CD14-positive monocyte (primary cell): ENCODE data around the gene DMRTA2. TPM values are rescaled to one million over a fixed set of nuclear protein-coding genes. Genes with fewer than 3 reads are reported as not detected.

Source experiments
- DNase-seq, 3 donors: peaks; one replicate each; pipeline ENCODE4 v3.0.0-alpha.2; 2011 to 2022
- H2AFZ ChIP-seq: 2 replicates; pipeline ENCODE4 v1.6.0; 2012; ENCODE audit warnings: mild to moderate bottlenecking, low read depth, low read length, inconsistent platforms; ENCODE audit not compliant: insufficient read depth, poor library complexity, severe bottlenecking
- H3K27ac ChIP-seq, 2 donors: 1 replicate in 1 of 2; 2 replicates in 1 of 2; pipeline ENCODE4 v1.5.1; 2012 to 2013; ENCODE audit warnings: low read length in 2 of 2, control low read depth in 1 of 2, inconsistent platforms in 1 of 2, low read depth in 1 of 2, mild to moderate bottlenecking in 1 of 2
- H3K27me3 ChIP-seq, 2 donors: one replicate each; pipeline versions ENCODE4 v1.6.0 to v1.6.1; 2011 to 2013; ENCODE audit warnings: low read length in 2 of 2; ENCODE audit not compliant: control insufficient read depth in 2 of 2, insufficient read depth in 2 of 2
- H3K36me3 ChIP-seq, 2 donors: replicated peaks in 1 of 2; 1 replicate in 1 of 2; 2 replicates in 1 of 2; pipeline versions ENCODE4 v1.5.1 to v1.6.1; 2012 to 2013; ENCODE audit warnings: low read length in 2 of 2, control low read depth in 1 of 2, inconsistent platforms in 1 of 2, mild to moderate bottlenecking in 1 of 2; ENCODE audit not compliant: insufficient read depth in 2 of 2, control insufficient read depth in 1 of 2
- H3K4me1 ChIP-seq, 2 donors: 1 replicate in 1 of 2; 2 replicates in 1 of 2; pipeline versions ENCODE4 v1.5.1 to v1.6.1; 2012 to 2013; ENCODE audit warnings: low read length in 2 of 2, control low read depth in 1 of 2, inconsistent platforms in 1 of 2, mild to moderate bottlenecking in 1 of 2, moderate library complexity in 1 of 2; ENCODE audit not compliant: insufficient read depth in 2 of 2, control insufficient read depth in 1 of 2
- H3K4me2 ChIP-seq: replicated peaks from 2 replicates; pipeline ENCODE3; 2012; ENCODE audit warnings: low read length, moderate library complexity, mild to moderate bottlenecking; ENCODE audit not compliant: poor library complexity, severe bottlenecking; ENCODE audit errors: extremely low read depth
- H3K4me3 ChIP-seq, 3 experiments: fragments of 200-600 bp in 1 of 3; sonication (generic) in 1 of 3; replicated peaks in 1 of 3; 1 replicate in 2 of 3; 2 replicates in 1 of 3; pipeline ENCODE4 v1.5.1; 2011 to 2013; ENCODE audit warnings: low read length in 3 of 3, mild to moderate bottlenecking in 3 of 3, control low read depth in 2 of 3, low read depth in 2 of 3, inconsistent platforms in 1 of 3, moderate library complexity in 1 of 3
- H3K79me2 ChIP-seq: 2 replicates; pipeline ENCODE4 v1.6.0; 2012; ENCODE audit warnings: mild to moderate bottlenecking, control low read depth, inconsistent platforms, low read length, moderate library complexity; ENCODE audit not compliant: insufficient read depth
- H3K9ac ChIP-seq: 2 replicates; pipeline ENCODE4 v1.6.0; 2017; ENCODE audit warnings: low read length, mild to moderate bottlenecking; ENCODE audit not compliant: insufficient read depth, poor library complexity, severe bottlenecking
- H3K9me3 ChIP-seq, 2 donors: replicated peaks in 1 of 2; 1 replicate in 1 of 2; 2 replicates in 1 of 2; pipeline versions ENCODE4 v1.5.1 to v1.6.1; 2012 to 2013; ENCODE audit warnings: low read length in 2 of 2, control low read depth in 1 of 2; ENCODE audit not compliant: control insufficient read depth in 1 of 2, insufficient read depth in 1 of 2
- H4K20me1 ChIP-seq: 2 replicates; pipeline ENCODE4 v1.6.0; 2012; ENCODE audit warnings: mild to moderate bottlenecking, low read length, control low read depth, moderate library complexity; ENCODE audit not compliant: insufficient read depth
- H3K27ac Mint-ChIP-seq, 7 donors: one replicate each; pipeline ENCODE4 v1.8.0; 2020; ENCODE audit warnings: mild to moderate bottlenecking in 7 of 7, mixed read lengths in 7 of 7, moderate library complexity in 6 of 7, inconsistent platforms in 2 of 7
- H3K27me3 Mint-ChIP-seq, 3 donors: one replicate each; pipeline ENCODE4 v1.8.0; 2021 to 2022; ENCODE audit warnings: low read depth in 3 of 3, mild to moderate bottlenecking in 3 of 3, mixed read lengths in 3 of 3, moderate library complexity in 3 of 3, inconsistent platforms in 1 of 3
- H3K36me3 Mint-ChIP-seq, 2 donors: one replicate each; pipeline ENCODE4 v1.8.0; 2020; ENCODE audit warnings: mixed read lengths in 2 of 2, inconsistent platforms in 1 of 2, mild to moderate bottlenecking in 1 of 2
- H3K4me1 Mint-ChIP-seq: one replicate; pipeline ENCODE4 v1.8.0; 2020; ENCODE audit warnings: mild to moderate bottlenecking, mixed read lengths
- H3K4me3 Mint-ChIP-seq, 2 donors: one replicate each; pipeline ENCODE4 v1.8.0; 2020; ENCODE audit warnings: mild to moderate bottlenecking in 2 of 2, mixed read lengths in 2 of 2, moderate library complexity in 1 of 2
- H3K9me3 Mint-ChIP-seq, 7 donors: one replicate each; pipeline ENCODE4 v1.8.0; 2020 to 2022; ENCODE audit warnings: mixed read lengths in 7 of 7, mild to moderate bottlenecking in 6 of 7, moderate library complexity in 6 of 7, inconsistent platforms in 2 of 7
- WGBS: methylation state at CpG from one replicate; pipeline ENCODE4 v1.1.5; 2013; ENCODE audit warnings: missing lambda C conversion rate; ENCODE audit not compliant: insufficient coverage; 5-methylcytosine and 5-hydroxymethylcytosine counted together
- intact Hi-C, 2 donors: fragments of 100-400 bp; cut with micrococcal nuclease; formaldehyde crosslinking; loops; one replicate each; pipeline versions ENCODE4 v1.15.0 to v1.15.1; 2023
- polyA plus RNA-seq, 3 donors: library from polyadenylated mRNA; depleted of rRNA in 1 of 3; unstranded in 2 of 3; stranded (reverse) in 1 of 3; fragments of 300-500 nt in 2 of 3; fragments of >200 nt in 1 of 3; fragmentation: Illumina TruSeq in 2 of 3; gene quantifications; 1 replicate in 2 of 3; 2 replicates in 1 of 3; pipeline ENCODE4 v1.2.3, GENCODE V29; 2012 to 2021
- TF ChIP-seq, protein P1 (sequence below): fragments of 200-600 bp; IDR thresholded peaks from one replicate; pipeline ENCODE4 v1.8.0; 2022; ENCODE audit warnings: antibody characterized with exemption, mild to moderate bottlenecking

DMRTA2 gene
- polyA plus RNA-seq, 3 donors = not detected

- H3K27me3 Mint-ChIP-seq = peaks cover 90 to 97% (median 93%) of the 10 kb centered on the region in 3 donors
- H3K27ac ChIP-seq = no peak overlapping the region
- H3K4me3 Mint-ChIP-seq = peak overlapping the region in 1 of 2 donors; percentile 81
- peak overlapping the region in 2 of 7 donors; percentile 42 to 62 for H3K27ac Mint-ChIP-seq
- peaks cover 40% of the 10 kb centered on the region for H3K4me1 Mint-ChIP-seq
- peaks cover 11 to 21% of the 10 kb centered on the region in 2 donors for H3K4me1 ChIP-seq
- TF ChIP-seq, protein P1, sequence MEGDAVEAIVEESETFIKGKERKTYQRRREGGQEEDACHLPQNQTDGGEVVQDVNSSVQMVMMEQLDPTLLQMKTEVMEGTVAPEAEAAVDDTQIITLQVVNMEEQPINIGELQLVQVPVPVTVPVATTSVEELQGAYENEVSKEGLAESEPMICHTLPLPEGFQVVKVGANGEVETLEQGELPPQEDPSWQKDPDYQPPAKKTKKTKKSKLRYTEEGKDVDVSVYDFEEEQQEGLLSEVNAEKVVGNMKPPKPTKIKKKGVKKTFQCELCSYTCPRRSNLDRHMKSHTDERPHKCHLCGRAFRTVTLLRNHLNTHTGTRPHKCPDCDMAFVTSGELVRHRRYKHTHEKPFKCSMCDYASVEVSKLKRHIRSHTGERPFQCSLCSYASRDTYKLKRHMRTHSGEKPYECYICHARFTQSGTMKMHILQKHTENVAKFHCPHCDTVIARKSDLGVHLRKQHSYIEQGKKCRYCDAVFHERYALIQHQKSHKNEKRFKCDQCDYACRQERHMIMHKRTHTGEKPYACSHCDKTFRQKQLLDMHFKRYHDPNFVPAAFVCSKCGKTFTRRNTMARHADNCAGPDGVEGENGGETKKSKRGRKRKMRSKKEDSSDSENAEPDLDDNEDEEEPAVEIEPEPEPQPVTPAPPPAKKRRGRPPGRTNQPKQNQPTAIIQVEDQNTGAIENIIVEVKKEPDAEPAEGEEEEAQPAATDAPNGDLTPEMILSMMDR = no peak
- H2AFZ ChIP-seq = no peak overlapping the region
- no peaks in the 10 kb centered on the region for H3K79me2 ChIP-seq
- no peak overlapping the region for H3K4me3 ChIP-seq
- DNase-seq = no peak
- H3K9ac ChIP-seq = no peak overlapping the region
- no peak overlapping the region for H3K4me2 ChIP-seq
- WGBS = 5% methylated on average over 51 of the region's 60 CpGs
- H3K36me3 ChIP-seq = no peaks in the 10 kb centered on the region
- no peaks in the 10 kb centered on the region for H4K20me1 ChIP-seq
- H3K9me3 ChIP-seq = peaks cover 0 to 60% of the 10 kb centered on the region in 2 donors
- H3K27me3 ChIP-seq = peaks cover 87 to 95% of the 10 kb centered on the region in 2 donors
- peaks cover 0 to 34% (median 17%) of the 10 kb centered on the region in 7 donors for H3K9me3 Mint-ChIP-seq
- intact Hi-C loops = no loop called here
- peaks cover 7% of the 10 kb centered on the region in 2 donors for H3K36me3 Mint-ChIP-seq
Observed at GRCh38 chr1:50419192-50419906, 3.9 kb downstream of the DMRTA2 start.

GRCh38 chr1:50418600-50419109, 4.6 kb downstream of the DMRTA2 start:
- peaks cover 88 to 95% of the 10 kb centered on the region in 2 donors for H3K27me3 ChIP-seq
- peak overlapping the region in 1 of 2 donors; percentile 80 for H3K4me3 Mint-ChIP-seq

More at GRCh38 chr1:50418600-50419109, 4.6 kb downstream of the DMRTA2 start:
- no peak for DNase-seq
- Histone ChIP-seq H2AFZ (no peak overlapping the region), H3K9ac (no peak overlapping the region), H3K9me3 (peaks cover 0 to 60% of the 10 kb centered on the region in 2 donors), H4K20me1 (no peaks in the 10 kb centered on the region), H3K4me3 (no peak overlapping the region), H3K36me3 (no peaks in the 10 kb centered on the region), H3K27ac (no peak overlapping the region), H3K79me2 (no peaks in the 10 kb centered on the region), H3K4me2 (peak overlapping the region; percentile 29), H3K4me1 (peaks cover 9 to 14% of the 10 kb centered on the region in 2 donors)
- H3K27me3 Mint-ChIP-seq = peaks cover 89 to 97% (median 93%) of the 10 kb centered on the region in 3 donors
- intact Hi-C loops = no loop called here
- peaks cover 0 to 31% (median 21%) of the 10 kb centered on the region in 7 donors for H3K9me3 Mint-ChIP-seq
- H3K27ac Mint-ChIP-seq = no peak overlapping the region
- H3K36me3 Mint-ChIP-seq = peaks cover 7% of the 10 kb centered on the region in 2 donors
- H3K4me1 Mint-ChIP-seq = peaks cover 33% of the 10 kb centered on the region
- TF ChIP-seq, protein P1 = no peak
- 2% methylated on average over 64 of the region's 64 CpGs for WGBS
